Measurements from ENCODE around the gene DPF1.
A peak's percentile ranks its signal among the peaks of the same experiment; 100 is the strongest.

The DPF1 gene

DNA sequence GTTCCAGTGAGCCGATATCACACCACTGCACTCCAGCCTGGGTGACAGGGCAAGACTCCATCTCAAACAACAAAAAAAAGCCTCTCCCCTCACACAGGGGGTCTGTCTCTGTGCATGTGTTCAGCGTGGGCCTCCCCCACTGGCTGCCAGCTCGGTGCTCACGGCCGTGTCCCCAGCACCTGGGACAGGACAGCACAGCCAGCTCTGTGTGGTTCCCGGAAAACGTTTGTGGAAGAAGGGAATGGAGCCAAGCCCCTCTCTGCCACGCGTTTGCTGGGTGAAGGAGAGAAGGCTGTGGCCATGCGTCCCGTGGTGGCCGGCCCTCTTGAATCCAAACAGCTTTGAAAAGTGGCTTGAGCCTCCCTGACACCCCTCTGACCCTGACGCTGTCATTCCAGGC lies 32.3 kb downstream of the DPF1 start:
- Histone ChIP-seq H3K9me3 (ENCODE audit: insufficient read depth, low read length) (no peaks in the 10 kb centered on the region), H2AFZ (ENCODE audit: low read depth, low read length) (no peak overlapping the region), H3K4me2 (ENCODE audit: low read length) (no peak overlapping the region), H3K4me3 (ENCODE audit: low read length) (no peak overlapping the region), H3K27ac (ENCODE audit: low read length) (no peak overlapping the region), H3K4me1 (ENCODE audit: low read length) (peaks cover 9% of the 10 kb centered on the region), H3K27me3 (ENCODE audit: low read depth, low read length) (no peaks in the 10 kb centered on the region), H3K9ac (ENCODE audit: low read length) (no peak overlapping the region), H4K20me1 (ENCODE audit: insufficient read depth, low read length) (no peaks in the 10 kb centered on the region), H3K36me3 (replicated peaks; ENCODE audit: low read depth, low read length) (no peaks in the 10 kb centered on the region), H3K79me2 (ENCODE audit: low read length) (no peaks in the 10 kb centered on the region)
- TF ChIP-seq, protein P1, sequence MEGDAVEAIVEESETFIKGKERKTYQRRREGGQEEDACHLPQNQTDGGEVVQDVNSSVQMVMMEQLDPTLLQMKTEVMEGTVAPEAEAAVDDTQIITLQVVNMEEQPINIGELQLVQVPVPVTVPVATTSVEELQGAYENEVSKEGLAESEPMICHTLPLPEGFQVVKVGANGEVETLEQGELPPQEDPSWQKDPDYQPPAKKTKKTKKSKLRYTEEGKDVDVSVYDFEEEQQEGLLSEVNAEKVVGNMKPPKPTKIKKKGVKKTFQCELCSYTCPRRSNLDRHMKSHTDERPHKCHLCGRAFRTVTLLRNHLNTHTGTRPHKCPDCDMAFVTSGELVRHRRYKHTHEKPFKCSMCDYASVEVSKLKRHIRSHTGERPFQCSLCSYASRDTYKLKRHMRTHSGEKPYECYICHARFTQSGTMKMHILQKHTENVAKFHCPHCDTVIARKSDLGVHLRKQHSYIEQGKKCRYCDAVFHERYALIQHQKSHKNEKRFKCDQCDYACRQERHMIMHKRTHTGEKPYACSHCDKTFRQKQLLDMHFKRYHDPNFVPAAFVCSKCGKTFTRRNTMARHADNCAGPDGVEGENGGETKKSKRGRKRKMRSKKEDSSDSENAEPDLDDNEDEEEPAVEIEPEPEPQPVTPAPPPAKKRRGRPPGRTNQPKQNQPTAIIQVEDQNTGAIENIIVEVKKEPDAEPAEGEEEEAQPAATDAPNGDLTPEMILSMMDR (IDR thresholded peaks at IDR 0.05; ENCODE audit: low read depth, low read length): no peak
- TF ChIP-seq EZH2phosphoT487 (IDR thresholded peaks at IDR 0.05; ENCODE audit: low read depth): no peak

DNA sequence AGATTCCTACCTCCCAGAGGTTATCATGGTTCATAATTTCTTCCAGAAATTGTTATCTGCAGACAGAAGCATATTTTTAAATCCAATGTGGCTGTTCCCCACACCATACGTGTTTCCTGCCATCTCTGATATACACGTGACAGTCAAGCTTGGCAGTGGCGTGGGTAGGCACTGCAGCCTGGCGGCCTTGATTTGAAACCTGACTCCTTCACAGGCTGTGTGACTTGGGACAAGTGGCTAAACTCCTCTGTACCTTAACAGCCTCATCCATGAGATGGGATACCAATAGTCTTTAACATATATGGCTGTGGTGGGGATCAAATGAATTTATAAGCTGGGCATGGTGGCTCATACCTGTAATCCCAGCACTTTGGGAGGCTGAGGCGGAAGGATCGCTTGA lies 33.2 kb downstream of the DPF1 start:
- Histone ChIP-seq H2AFZ (ENCODE audit: low read depth, low read length) (no peak overlapping the region), H3K4me2 (ENCODE audit: low read length) (no peak overlapping the region), H3K27me3 (ENCODE audit: low read depth, low read length) (no peaks in the 10 kb centered on the region), H3K4me1 (ENCODE audit: low read length) (peaks cover 9% of the 10 kb centered on the region), H3K9ac (ENCODE audit: low read length) (no peak overlapping the region), H3K27ac (ENCODE audit: low read length) (no peak overlapping the region), H3K9me3 (ENCODE audit: insufficient read depth, low read length) (no peaks in the 10 kb centered on the region), H3K36me3 (replicated peaks; ENCODE audit: low read depth, low read length) (no peaks in the 10 kb centered on the region), H3K4me3 (ENCODE audit: low read length) (no peak overlapping the region), H3K79me2 (ENCODE audit: low read length) (no peaks in the 10 kb centered on the region), H4K20me1 (ENCODE audit: insufficient read depth, low read length) (no peaks in the 10 kb centered on the region)
- TF ChIP-seq, protein P1 (IDR thresholded peaks at IDR 0.05; ENCODE audit: low read depth, low read length): no peak
- TF ChIP-seq EZH2phosphoT487 (IDR thresholded peaks at IDR 0.05; ENCODE audit: low read depth): no peak

DNA sequence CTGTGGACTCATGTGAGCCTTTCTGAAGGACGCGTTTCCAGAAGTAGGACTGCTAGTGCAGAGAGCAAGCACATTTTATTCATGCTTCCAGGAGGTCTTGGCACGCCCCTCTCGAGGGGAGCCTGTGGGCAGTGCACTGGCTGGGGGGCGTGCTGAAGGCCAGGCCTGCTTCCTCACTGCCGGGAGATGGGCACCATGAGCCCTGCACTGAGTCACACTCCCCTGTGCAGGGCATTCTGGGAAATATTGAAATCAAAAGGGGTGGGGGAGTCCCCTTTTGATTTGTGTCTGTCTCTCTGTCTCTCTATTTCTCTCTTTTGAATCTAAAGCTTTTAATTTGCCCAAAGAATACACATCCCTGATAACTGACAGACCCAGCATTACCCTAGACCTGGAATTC lies 34.0 kb downstream of the DPF1 start:
- no peak overlapping the region; the same call in 1 of the 2 replicates for H3K27ac ChIP-seq (ENCODE audit: low read length)
- H3K27me3 ChIP-seq (ENCODE audit: low read depth, low read length): no peaks in the 10 kb centered on the region
- no peaks in the 10 kb centered on the region for H3K79me2 ChIP-seq (ENCODE audit: low read length)
- H3K9ac ChIP-seq (ENCODE audit: low read length): peak overlapping the region; percentile 15; the same call in 1 of the 2 replicates
- H3K4me3 ChIP-seq (ENCODE audit: low read length): peak overlapping the region; percentile 11; the same call in 1 of the 2 replicates
- peak overlapping the region; percentile 36 for H3K4me2 ChIP-seq (ENCODE audit: low read length)
- H3K4me1 ChIP-seq (ENCODE audit: low read length): peaks cover 9% of the 10 kb centered on the region
- no peaks in the 10 kb centered on the region for H4K20me1 ChIP-seq (ENCODE audit: insufficient read depth, low read length)
- H3K36me3 ChIP-seq (replicated peaks; ENCODE audit: low read depth, low read length): no peaks in the 10 kb centered on the region
- TF ChIP-seq EZH2phosphoT487 (IDR thresholded peaks at IDR 0.05; ENCODE audit: low read depth): no peak
- TF ChIP-seq, protein P1 (IDR thresholded peaks at IDR 0.05; ENCODE audit: low read depth, low read length): no peak
- H3K9me3 ChIP-seq (ENCODE audit: insufficient read depth, low read length): no peaks in the 10 kb centered on the region
- peak overlapping the region; percentile 9; the same call in 1 of the 2 replicates for H2AFZ ChIP-seq (ENCODE audit: low read depth, low read length)

DNA sequence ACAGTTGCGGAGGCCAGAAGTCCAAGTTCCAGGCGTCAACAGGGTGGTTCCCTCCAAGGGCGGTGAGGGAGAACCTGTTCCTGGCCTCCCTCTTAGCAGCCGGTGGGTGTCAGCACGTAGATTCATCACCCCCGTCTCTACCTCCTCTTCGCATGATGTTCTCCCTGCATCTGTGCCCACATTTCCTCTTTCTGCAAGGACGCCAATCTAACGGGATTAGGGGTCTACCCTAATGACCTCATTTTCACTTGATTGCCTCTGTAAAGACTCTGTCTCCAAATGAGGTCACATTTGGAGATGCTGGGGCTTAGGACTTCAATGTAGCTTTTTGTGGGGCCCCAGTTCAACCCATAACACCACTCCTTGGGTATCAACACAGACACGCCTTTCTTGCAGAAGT lies 38.5 kb downstream of the DPF1 start:
- Histone ChIP-seq H3K9ac (ENCODE audit: low read length) (no peak overlapping the region), H3K36me3 (replicated peaks; ENCODE audit: low read depth, low read length) (peaks cover 5% of the 10 kb centered on the region), H3K4me1 (ENCODE audit: low read length) (peaks cover 9% of the 10 kb centered on the region), H3K79me2 (ENCODE audit: low read length) (no peaks in the 10 kb centered on the region), H3K27ac (ENCODE audit: low read length) (no peak overlapping the region), H2AFZ (ENCODE audit: low read depth, low read length) (no peak overlapping the region), H3K4me3 (ENCODE audit: low read length) (no peak overlapping the region), H4K20me1 (ENCODE audit: insufficient read depth, low read length) (no peaks in the 10 kb centered on the region), H3K27me3 (ENCODE audit: low read depth, low read length) (no peaks in the 10 kb centered on the region), H3K4me2 (ENCODE audit: low read length) (no peak overlapping the region), H3K9me3 (ENCODE audit: insufficient read depth, low read length) (no peaks in the 10 kb centered on the region)
- TF ChIP-seq, protein P1 (IDR thresholded peaks at IDR 0.05; ENCODE audit: low read depth, low read length): no peak
- no peak for TF ChIP-seq EZH2phosphoT487 (IDR thresholded peaks at IDR 0.05; ENCODE audit: low read depth)
